Subcutaneous adipose tissue (tissue), 4 donors: ENCODE measurements around the gene UCN2. TPM values are rescaled to one million over a fixed set of nuclear protein-coding genes. Genes with fewer than 3 reads are reported as not detected.

Source experiments
- CTCF ChIP-seq: fragments of 450-650 bp; IDR thresholded peaks from one replicate; pipeline ENCODE4 v1.5.1; 2016; ENCODE audit warnings: low read depth, mild to moderate bottlenecking, control low read depth, antibody characterized with exemption, moderate library complexity
- total RNA-seq, 4 donors: library from RNA; depleted of rRNA; stranded (reverse); fragments of >200 nt; gene quantifications; one replicate each; pipeline ENCODE4 v1.1.0, GENCODE V29; 2016

Gene UCN2
- total RNA-seq, 4 donors from 2014 or later: not detected

GRCh38 chr3:48553886-48554845 lies 9.4 kb downstream of the UCN2 start:
- no peak for TF ChIP-seq CTCF

- no peak for TF ChIP-seq CTCF
Observed at GRCh38 chr3:48553361-48553760, 10.2 kb downstream of the UCN2 start.

GRCh38 chr3:48552111-48552951 lies 11.2 kb downstream of the UCN2 start:
- no peak for TF ChIP-seq CTCF

GRCh38 chr3:48548729-48549705 lies 14.6 kb downstream of the UCN2 start:
- TF ChIP-seq CTCF: no peak

- TF ChIP-seq CTCF: no peak
Observed at GRCh38 chr3:48548126-48548525, 15.5 kb downstream of the UCN2 start.

GRCh38 chr3:48546203-48546829 lies 17.3 kb downstream of the UCN2 start:
- no peak for TF ChIP-seq CTCF
